Measurements from ENCODE around the gene MTNR1A. TPM values are rescaled to one million over a fixed set of nuclear protein-coding genes. Genes with fewer than 3 reads are reported as not detected.

Gene MTNR1A
- total RNA-seq, 2 experiments from 2014 or later = not detected

DNA sequence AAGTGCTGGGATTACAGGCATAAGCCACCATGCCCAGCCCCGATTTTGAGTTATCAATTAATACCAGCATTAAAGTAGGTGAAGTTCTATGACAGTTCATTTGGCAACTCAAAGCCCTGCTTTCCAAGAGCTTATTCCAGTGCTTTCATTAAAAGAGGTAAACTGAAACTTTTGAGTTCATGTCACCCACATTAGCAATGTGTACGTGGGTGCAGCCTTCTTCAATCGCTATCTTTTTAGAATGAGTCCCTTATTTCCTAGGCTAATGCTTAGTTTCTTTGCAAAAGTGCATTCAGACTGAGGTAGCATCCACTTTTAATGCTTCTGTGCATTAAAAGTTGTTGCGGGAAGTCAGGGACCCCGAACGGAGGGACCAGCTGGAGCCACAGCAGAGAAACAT, 26.1 kb upstream of the MTNR1A start:
- POLR2A ChIA-PET = no interaction called here
- ATAC-seq (no peak), DNase-seq (no peak)
- Mint-ChIP-seq H3K27ac (no peak overlapping the region), H3K36me3 (ENCODE audit: low read depth) (no peaks in the 10 kb centered on the region), H3K27me3 (no peaks in the 10 kb centered on the region), H3K9me3 (peaks cover 2% of the 10 kb centered on the region), H3K4me3 (no peak overlapping the region), H3K4me1 (ENCODE audit: low read depth) (no peaks in the 10 kb centered on the region)
- CTCF ChIA-PET = no interaction called here
- TF ChIP-seq, protein P1, sequence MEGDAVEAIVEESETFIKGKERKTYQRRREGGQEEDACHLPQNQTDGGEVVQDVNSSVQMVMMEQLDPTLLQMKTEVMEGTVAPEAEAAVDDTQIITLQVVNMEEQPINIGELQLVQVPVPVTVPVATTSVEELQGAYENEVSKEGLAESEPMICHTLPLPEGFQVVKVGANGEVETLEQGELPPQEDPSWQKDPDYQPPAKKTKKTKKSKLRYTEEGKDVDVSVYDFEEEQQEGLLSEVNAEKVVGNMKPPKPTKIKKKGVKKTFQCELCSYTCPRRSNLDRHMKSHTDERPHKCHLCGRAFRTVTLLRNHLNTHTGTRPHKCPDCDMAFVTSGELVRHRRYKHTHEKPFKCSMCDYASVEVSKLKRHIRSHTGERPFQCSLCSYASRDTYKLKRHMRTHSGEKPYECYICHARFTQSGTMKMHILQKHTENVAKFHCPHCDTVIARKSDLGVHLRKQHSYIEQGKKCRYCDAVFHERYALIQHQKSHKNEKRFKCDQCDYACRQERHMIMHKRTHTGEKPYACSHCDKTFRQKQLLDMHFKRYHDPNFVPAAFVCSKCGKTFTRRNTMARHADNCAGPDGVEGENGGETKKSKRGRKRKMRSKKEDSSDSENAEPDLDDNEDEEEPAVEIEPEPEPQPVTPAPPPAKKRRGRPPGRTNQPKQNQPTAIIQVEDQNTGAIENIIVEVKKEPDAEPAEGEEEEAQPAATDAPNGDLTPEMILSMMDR (IDR thresholded peaks at IDR 0.05) = no peak
- intact Hi-C loops (cut with micrococcal nuclease) = no loop called here

DNA sequence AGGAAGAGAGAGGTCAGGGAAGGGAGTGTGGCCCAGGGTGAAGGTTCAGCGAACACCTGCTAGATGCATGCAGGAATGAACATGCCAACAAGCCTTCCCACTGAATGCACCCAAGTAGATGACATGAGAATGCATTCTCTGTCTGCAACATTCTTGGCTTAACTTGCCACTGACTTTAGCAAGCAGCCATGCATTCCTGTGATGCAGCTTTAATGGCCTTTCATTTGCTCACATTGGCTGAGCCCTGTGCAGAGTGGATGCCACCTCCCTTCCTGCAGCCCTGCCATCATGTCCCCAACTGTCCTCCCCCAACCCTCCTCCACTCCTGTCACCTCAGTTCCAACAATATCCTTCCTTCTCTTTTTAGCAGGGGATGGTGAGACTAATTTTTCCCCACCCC, 25.3 kb upstream of the MTNR1A start:
- Mint-ChIP-seq H3K27ac (no peak overlapping the region), H3K4me1 (ENCODE audit: low read depth) (no peaks in the 10 kb centered on the region), H3K27me3 (no peaks in the 10 kb centered on the region), H3K9me3 (peaks cover 2% of the 10 kb centered on the region), H3K4me3 (no peak overlapping the region), H3K36me3 (ENCODE audit: low read depth) (no peaks in the 10 kb centered on the region)
- DNase-seq (no peak), ATAC-seq (no peak)
- TF ChIP-seq, protein P1 (IDR thresholded peaks at IDR 0.05) = no peak
- POLR2A ChIA-PET = no interaction called here
- CTCF ChIA-PET = no interaction called here
- intact Hi-C loops (cut with micrococcal nuclease) = no loop called here

- Mint-ChIP-seq H3K27me3 (no peaks in the 10 kb centered on the region), H3K4me1 (ENCODE audit: low read depth) (no peaks in the 10 kb centered on the region), H3K27ac (no peak overlapping the region), H3K4me3 (no peak overlapping the region), H3K9me3 (no peaks in the 10 kb centered on the region), H3K36me3 (ENCODE audit: low read depth) (no peaks in the 10 kb centered on the region)
- ATAC-seq = no peak
- POLR2A ChIA-PET = no interaction called here
- no peak for DNase-seq
- CTCF ChIA-PET = no interaction called here
- TF ChIP-seq, protein P1 (IDR thresholded peaks at IDR 0.05) = no peak
- intact Hi-C loops (cut with micrococcal nuclease) = no loop called here
These were observed 15.0 kb upstream of the MTNR1A start for GRCh38 chr4:186570193-186570996.

DNA sequence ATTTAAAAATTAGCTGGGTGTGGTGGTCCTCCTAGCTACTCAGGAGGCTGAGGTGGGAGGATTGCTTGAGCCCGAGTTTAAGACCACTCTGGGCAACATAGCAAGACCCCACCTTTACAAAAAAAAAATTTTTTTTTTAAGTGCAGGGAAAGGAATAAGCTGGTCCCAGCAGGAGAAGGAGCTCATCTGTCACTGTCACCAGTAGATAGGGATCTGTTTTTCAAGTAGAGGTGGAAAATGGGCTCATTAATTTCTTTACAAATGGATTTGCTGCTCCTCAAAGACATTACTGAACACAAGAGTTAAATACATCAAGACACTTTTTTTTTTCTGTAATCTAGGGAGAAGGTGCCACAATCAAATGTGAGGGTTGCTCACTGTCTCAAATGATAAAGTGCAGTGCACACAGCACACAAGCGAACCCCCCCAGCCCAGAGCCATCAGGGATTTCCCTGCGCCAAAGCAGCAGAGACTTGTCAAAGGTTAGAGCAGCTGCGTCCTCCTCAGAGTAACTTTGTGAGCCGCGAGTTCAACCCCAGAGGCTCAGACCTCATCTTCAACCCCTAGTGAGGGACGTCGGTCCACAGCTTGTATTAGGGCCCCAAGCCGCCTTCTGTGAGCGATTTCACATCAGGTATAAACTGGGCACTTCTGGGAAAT, 14.3 kb upstream of the MTNR1A start:
- Mint-ChIP-seq H3K4me3 (no peak overlapping the region), H3K27me3 (no peaks in the 10 kb centered on the region), H3K36me3 (ENCODE audit: low read depth) (no peaks in the 10 kb centered on the region), H3K27ac (no peak overlapping the region), H3K9me3 (no peaks in the 10 kb centered on the region), H3K4me1 (ENCODE audit: low read depth) (no peaks in the 10 kb centered on the region)
- ATAC-seq = no peak
- TF ChIP-seq, protein P1 (IDR thresholded peaks at IDR 0.05) = no peak
- intact Hi-C loops (cut with micrococcal nuclease) = no loop called here
- ChIA-PET CTCF (no interaction called here), POLR2A (no interaction called here)
- DNase-seq = no peak

- Mint-ChIP-seq H3K9me3 (no peaks in the 10 kb centered on the region), H3K4me3 (no peak overlapping the region), H3K27me3 (no peaks in the 10 kb centered on the region), H3K36me3 (ENCODE audit: low read depth) (no peaks in the 10 kb centered on the region), H3K4me1 (ENCODE audit: low read depth) (no peaks in the 10 kb centered on the region), H3K27ac (no peak overlapping the region)
- CTCF ChIA-PET = no interaction called here
- POLR2A ChIA-PET = no interaction called here
- ATAC-seq (no peak), DNase-seq (no peak)
- intact Hi-C loops (cut with micrococcal nuclease) = no loop called here
- TF ChIP-seq, protein P1 (IDR thresholded peaks at IDR 0.05) = no peak
These were observed 10.7 kb upstream of the MTNR1A start for GRCh38 chr4:186566068-186566467.
